KOPT-K1 (cell line): ENCODE results near the gene TRAK1.

Source experiments
- H3K27ac ChIP-seq: fragments of 200-600 bp; sonication (generic); 2 replicates; pipeline ENCODE4 v1.5.1; 2016; ENCODE audit warnings: antibody characterized with exemption, mild to moderate bottlenecking, low read depth, low read length; ENCODE audit not compliant: poor library complexity, severe bottlenecking
- H3K36me3 ChIP-seq: fragments of 200-600 bp; sonication (generic); 2 replicates; pipeline ENCODE4 v1.5.1; 2017; ENCODE audit warnings: antibody characterized with exemption, mild to moderate bottlenecking, low read length, moderate library complexity; ENCODE audit not compliant: insufficient read depth
- H3K9me3 ChIP-seq: fragments of 200-600 bp; sonication (generic); 2 replicates; pipeline ENCODE4 v1.5.1; 2017; ENCODE audit warnings: antibody characterized with exemption, low read length, mild to moderate bottlenecking; ENCODE audit not compliant: insufficient read depth, poor library complexity, severe bottlenecking

TRAK1 gene

GRCh38 chr3:42080453-42080872 is 10.7 kb upstream of the TRAK1 start:
- H3K36me3 ChIP-seq: no peaks in the 10 kb centered on the region
- H3K9me3 ChIP-seq: peaks cover 8% of the 10 kb centered on the region
- no peak overlapping the region for H3K27ac ChIP-seq

- Histone ChIP-seq H3K36me3 (no peaks in the 10 kb centered on the region), H3K9me3 (peaks cover 8% of the 10 kb centered on the region), H3K27ac (no peak overlapping the region)
Observed at GRCh38 chr3:42081838-42082473, 9.2 kb upstream of the TRAK1 start.

DNA sequence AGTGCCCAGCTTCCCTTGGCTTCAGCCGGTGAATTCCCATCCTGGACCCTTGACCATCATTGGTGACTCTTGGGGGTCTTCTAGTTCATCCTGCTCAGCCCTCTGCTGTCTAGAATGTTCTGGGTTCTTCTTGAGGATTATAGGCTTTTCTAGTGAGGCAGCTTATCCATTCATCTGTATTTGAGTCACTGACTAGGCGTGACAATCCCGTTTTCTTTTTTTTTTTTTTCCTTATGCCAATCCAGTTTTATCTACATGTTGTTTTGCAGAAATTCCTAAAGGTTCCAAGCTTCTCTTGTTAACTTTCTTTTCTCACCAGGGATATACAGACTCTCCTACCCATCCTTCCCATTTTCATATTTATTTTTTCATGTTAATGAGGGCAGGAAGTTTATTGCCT is 6.6 kb upstream of the TRAK1 start:
- Histone ChIP-seq H3K27ac (no peak overlapping the region), H3K36me3 (no peaks in the 10 kb centered on the region), H3K9me3 (no peaks in the 10 kb centered on the region)

DNA sequence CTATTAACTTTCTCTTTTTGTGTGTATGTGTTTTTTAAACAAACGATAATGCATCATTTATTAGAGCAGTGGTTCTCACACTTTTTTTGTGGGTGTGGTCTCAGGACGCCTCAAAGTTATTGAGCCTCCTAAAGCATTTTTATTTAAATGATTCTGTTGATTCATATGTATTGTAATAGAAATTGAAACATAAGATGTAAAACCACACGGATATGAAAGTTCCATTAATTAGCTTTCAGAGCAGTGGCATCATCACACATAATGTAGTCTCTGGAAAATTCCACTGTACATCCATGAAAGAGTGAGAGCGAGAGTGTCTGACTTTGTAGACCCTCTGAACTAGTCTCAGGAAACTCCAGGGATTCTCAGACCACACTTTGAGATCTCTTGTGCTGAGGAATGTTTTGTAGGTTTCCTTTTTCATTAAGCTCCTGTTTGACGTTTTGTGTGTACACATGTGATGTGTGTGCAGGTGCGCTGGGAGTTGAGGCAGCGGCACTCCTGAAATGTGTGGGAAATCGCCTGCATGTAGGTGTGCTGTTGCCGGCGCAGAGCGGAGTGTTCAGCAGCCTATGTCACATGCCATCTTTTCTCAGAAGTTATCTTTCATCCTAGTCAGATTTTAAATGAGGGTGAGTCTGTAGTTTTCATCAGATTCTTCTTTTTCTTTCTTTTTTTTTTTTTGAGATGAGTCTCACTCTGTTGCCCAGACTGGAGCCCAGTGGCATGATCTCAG is 5.3 kb upstream of the TRAK1 start:
- Histone ChIP-seq H3K9me3 (no peaks in the 10 kb centered on the region), H3K36me3 (no peaks in the 10 kb centered on the region), H3K27ac (no peak overlapping the region)

DNA sequence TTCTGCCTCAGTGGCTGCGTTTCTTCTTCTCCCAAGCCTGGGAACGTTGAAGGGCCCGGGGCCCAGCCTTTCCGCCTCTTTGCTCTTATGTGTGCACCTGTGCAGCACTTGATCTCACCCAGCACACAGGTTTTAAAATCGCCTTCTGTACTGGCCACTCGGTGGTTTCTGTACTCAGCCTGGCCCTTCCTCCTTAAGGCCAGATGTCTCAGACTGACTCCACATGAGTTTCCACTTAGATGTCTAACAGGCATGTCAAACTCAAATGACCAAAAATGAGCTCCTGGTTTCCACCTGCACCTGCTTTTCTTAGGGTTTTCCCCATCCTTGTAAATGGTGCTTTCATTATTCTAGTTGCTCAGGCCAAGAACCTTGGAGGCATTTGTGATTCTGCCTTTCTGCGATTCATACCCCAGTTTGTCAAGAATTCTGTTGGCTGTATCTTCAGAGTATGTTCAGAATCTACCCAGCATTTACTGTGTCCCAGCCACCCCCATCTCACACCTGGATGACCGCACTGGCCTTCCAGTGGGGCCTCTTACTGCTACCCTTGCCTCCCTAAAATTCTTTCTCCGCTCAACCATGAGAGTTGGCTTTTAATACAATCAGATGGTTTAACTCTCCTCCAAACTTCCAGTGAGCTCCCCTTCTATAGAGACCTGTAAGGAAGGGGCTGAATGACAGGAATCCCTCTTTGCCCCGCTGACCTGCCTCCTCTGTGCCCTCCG is 2.2 kb upstream of the TRAK1 start:
- Histone ChIP-seq H3K27ac (no peak overlapping the region), H3K9me3 (no peaks in the 10 kb centered on the region), H3K36me3 (no peaks in the 10 kb centered on the region)

GRCh38 chr3:42092006-42092405 is 849 bp downstream of the TRAK1 start:
- no peak overlapping the region for H3K27ac ChIP-seq
- no peaks in the 10 kb centered on the region for H3K9me3 ChIP-seq
- no peaks in the 10 kb centered on the region for H3K36me3 ChIP-seq

DNA sequence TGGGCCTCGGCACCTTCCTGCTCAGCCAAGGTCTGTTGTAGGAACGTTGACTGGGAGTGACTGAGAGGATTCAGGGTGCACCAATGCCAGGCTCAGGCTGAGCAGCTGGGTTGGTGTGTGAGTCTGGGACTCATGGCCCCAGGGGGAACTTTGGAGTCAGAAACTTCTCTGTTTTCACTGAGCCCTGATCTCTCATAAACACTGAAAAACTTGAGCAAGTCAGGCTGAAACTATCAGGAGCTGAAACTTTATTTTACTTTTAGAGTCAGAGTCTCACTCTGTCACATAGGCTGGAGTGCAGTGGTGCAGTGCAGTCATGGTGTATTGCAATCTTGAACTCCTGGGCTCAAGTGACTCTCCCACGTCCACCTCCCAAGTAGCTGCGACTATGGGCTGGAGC is 3.0 kb downstream of the TRAK1 start:
- no peak overlapping the region for H3K27ac ChIP-seq
- H3K36me3 ChIP-seq: no peaks in the 10 kb centered on the region
- H3K9me3 ChIP-seq: no peaks in the 10 kb centered on the region

DNA sequence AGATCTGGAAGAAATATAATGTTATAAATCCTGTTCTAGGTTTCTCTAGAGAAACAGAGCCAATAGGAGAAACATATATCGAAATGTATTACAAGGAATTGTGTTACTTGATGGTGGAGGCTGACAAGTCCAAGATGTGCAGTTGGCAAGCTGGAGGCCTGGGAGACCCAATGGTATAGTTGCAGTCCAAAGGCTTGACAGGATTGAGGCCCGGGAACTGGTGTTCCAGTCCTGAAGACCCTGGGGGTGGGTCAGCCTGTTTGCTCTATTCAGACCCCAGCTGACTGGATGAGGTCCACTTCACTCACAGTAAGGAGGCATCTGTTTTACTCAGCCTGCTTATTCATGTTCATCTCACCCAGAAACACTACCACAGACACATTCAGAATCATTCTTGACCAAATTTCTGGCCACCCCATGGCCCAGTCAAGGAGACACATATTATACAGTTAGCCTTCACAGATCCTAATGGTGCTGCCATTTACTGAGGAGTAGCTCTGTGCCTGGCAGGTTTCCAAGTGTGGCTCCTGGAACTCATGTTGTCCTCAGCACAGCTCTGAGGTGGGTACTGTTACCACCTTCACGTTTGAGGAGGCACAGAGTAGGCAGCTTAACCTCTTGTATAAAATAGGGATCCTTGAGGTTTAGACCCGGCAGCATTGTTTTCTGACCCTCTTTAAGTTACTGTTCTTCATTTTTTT is 3.7 kb downstream of the TRAK1 start:
- no peaks in the 10 kb centered on the region for H3K36me3 ChIP-seq
- H3K27ac ChIP-seq: no peak overlapping the region
- H3K9me3 ChIP-seq: no peaks in the 10 kb centered on the region

- Histone ChIP-seq H3K27ac (no peak overlapping the region), H3K9me3 (no peaks in the 10 kb centered on the region), H3K36me3 (no peaks in the 10 kb centered on the region)
Observed at GRCh38 chr3:42095540-42095939, 4.4 kb downstream of the TRAK1 start.

GRCh38 chr3:42096796-42097565 is 5.8 kb downstream of the TRAK1 start:
- Histone ChIP-seq H3K27ac (no peak overlapping the region), H3K36me3 (no peaks in the 10 kb centered on the region), H3K9me3 (no peaks in the 10 kb centered on the region)

DNA sequence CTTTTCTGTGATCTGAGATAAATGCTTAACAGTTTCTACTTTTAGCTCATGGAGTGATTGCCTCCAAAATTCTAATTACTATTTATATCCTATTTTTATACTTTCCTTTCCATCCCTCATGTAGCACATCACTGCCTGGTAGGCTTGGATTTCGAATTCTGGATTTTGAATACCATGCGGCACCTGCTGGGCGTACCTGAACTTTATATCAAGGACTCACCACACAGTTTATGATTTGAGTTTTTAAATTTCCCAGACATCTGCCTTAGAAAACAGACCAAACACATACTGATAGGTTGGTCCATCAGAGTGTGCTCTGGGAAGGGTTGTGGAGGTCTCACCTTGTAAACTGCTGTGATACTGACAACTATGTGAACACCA is 6.4 kb downstream of the TRAK1 start:
- no peak overlapping the region for H3K27ac ChIP-seq
- H3K36me3 ChIP-seq: no peaks in the 10 kb centered on the region
- no peaks in the 10 kb centered on the region for H3K9me3 ChIP-seq

DNA sequence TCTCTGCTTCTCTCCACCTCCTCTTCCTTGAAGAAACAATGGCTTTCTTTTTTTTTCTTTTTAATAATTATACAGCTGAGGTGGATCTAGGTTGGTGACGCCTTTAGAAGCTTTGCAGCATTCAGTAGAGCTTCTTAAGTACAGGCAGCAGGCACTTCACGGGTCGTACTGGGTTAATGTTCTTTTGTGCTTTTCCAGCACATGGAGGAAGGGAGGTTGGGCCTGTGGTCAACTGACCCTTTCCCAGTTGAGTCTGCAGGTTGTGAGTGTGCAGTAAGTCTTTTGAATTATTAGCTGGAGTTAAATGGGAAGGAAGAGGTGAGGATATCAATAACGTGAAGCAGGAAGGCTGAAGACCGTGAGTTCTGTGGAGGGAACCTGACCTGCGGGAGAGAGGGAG is 7.0 kb downstream of the TRAK1 start:
- H3K27ac ChIP-seq: no peak overlapping the region
- no peaks in the 10 kb centered on the region for H3K9me3 ChIP-seq
- H3K36me3 ChIP-seq: no peaks in the 10 kb centered on the region

GRCh38 chr3:42099020-42099765 is 8.0 kb downstream of the TRAK1 start:
- H3K27ac ChIP-seq: no peak overlapping the region
- no peaks in the 10 kb centered on the region for H3K36me3 ChIP-seq
- H3K9me3 ChIP-seq: no peaks in the 10 kb centered on the region

GRCh38 chr3:42101048-42101447 is 9.9 kb downstream of the TRAK1 start:
- H3K36me3 ChIP-seq: no peaks in the 10 kb centered on the region
- H3K27ac ChIP-seq: no peak overlapping the region
- no peaks in the 10 kb centered on the region for H3K9me3 ChIP-seq
